Breast epithelium (tissue), 4 donors: ENCODE data around the gene SIK2. TPM values are rescaled to one million over a fixed set of nuclear protein-coding genes. Genes with fewer than 3 reads are reported as not detected.

ENCODE experiments used
- DNase-seq, 2 donors: peaks; one replicate each; pipeline ENCODE4 v3.0.0-alpha.2; 2019; ENCODE audit warnings: low spot score in 2 of 2
- H3K27ac ChIP-seq, 2 donors: fragments of 200-600 bp; sonication (generic) in 1 of 2; one replicate each; pipeline ENCODE4 v1.5.1; 2016 to 2019; ENCODE audit warnings: mild to moderate bottlenecking in 1 of 2
- H3K27me3 ChIP-seq, 2 donors: fragments of 200-600 bp; sonication (generic) in 1 of 2; one replicate each; pipeline versions ENCODE4 v1.5.1 to v1.6.0; 2017 to 2019; ENCODE audit warnings: control low read depth in 1 of 2, mild to moderate bottlenecking in 1 of 2
- H3K36me3 ChIP-seq: fragments of 200-600 bp; one replicate; pipeline ENCODE4 v1.5.1; 2019
- H3K4me1 ChIP-seq, 2 donors: fragments of 200-600 bp; sonication (generic); one replicate each; pipeline ENCODE4 v1.5.1; 2016 to 2019; ENCODE audit warnings: control low read depth in 1 of 2
- H3K4me3 ChIP-seq, 3 donors: fragments of 200-600 bp; sonication (generic); 1 replicate in 2 of 3; 2 replicates in 1 of 3; pipeline ENCODE4 v1.5.1; 2016 to 2019; ENCODE audit warnings: mild to moderate bottlenecking in 3 of 3, moderate library complexity in 2 of 3
- H3K9me3 ChIP-seq, 2 donors: fragments of 200-600 bp; sonication (generic) in 1 of 2; one replicate each; pipeline ENCODE4 v1.5.1; 2016 to 2019; ENCODE audit warnings: control low read depth in 1 of 2
- CTCF ChIP-seq, 3 donors: fragments of 450-650 bp; IDR thresholded peaks; one replicate each; pipeline ENCODE4 v1.5.1; 2016 to 2017; ENCODE audit warnings: antibody characterized with exemption in 3 of 3, mild to moderate bottlenecking in 3 of 3, moderate library complexity in 3 of 3
- POLR2A ChIP-seq: fragments of 450-650 bp; IDR thresholded peaks from one replicate; pipeline ENCODE4 v1.6.1; 2016; ENCODE audit warnings: antibody characterized with exemption, mild to moderate bottlenecking, moderate library complexity
- POLR2AphosphoS5 ChIP-seq, 3 donors: sonication (generic); formaldehyde crosslinking; IDR thresholded peaks; one replicate each; pipeline ENCODE4 v1.6.1; 2017; ENCODE audit warnings: antibody characterized with exemption in 3 of 3
- intact Hi-C: fragments of 100-400 bp; cut with DNase I; formaldehyde crosslinking; loops from one replicate; pipeline ENCODE4 v1.15.1; 2023; ENCODE audit warnings: low total_unique reads
- total RNA-seq, 3 donors: library from RNA; depleted of rRNA; stranded (reverse); fragments of >200 nt; gene quantifications; one replicate each; pipeline ENCODE4 v1.1.0, GENCODE V29; 2016

The SIK2 gene
- total RNA-seq, 3 donors from 2014 or later: 19.0 to 56.6 (median 30.7) TPM

- no peak overlapping the region for H3K27ac ChIP-seq
- no peak for DNase-seq
- no peaks in the 10 kb centered on the region for H3K36me3 ChIP-seq
- H3K27me3 ChIP-seq: no peaks in the 10 kb centered on the region
- H3K4me1 ChIP-seq: no peaks in the 10 kb centered on the region
- no peaks in the 10 kb centered on the region for H3K9me3 ChIP-seq
- intact Hi-C loops: no loop called here
- H3K4me3 ChIP-seq: no peak overlapping the region
- TF ChIP-seq POLR2A (no peak), CTCF (IDR thresholded peaks at IDR 0.05) (no peak), POLR2AphosphoS5 (IDR thresholded peaks at IDR 0.05) (no peak)
Measured at GRCh38 chr11:111699579-111700156, 97.4 kb downstream of the SIK2 start.

GRCh38 chr11:111700162-111700561, 97.9 kb downstream of the SIK2 start:
- H3K27ac ChIP-seq: no peak overlapping the region
- H3K4me3 ChIP-seq: no peak overlapping the region
- no peaks in the 10 kb centered on the region for H3K27me3 ChIP-seq
- no peaks in the 10 kb centered on the region for H3K9me3 ChIP-seq
- intact Hi-C loops: no loop called here
- no peaks in the 10 kb centered on the region for H3K4me1 ChIP-seq
- no peak for DNase-seq
- TF ChIP-seq POLR2AphosphoS5 (IDR thresholded peaks at IDR 0.05) (no peak), CTCF (IDR thresholded peaks at IDR 0.05) (no peak), POLR2A (no peak)
- H3K36me3 ChIP-seq: no peaks in the 10 kb centered on the region

GRCh38 chr11:111702623-111703022, 100.4 kb downstream of the SIK2 start:
- H3K4me1 ChIP-seq: no peaks in the 10 kb centered on the region
- TF ChIP-seq POLR2A: no peak
- H3K4me3 ChIP-seq: no peak overlapping the region
- H3K27me3 ChIP-seq: no peaks in the 10 kb centered on the region
- no peaks in the 10 kb centered on the region for H3K9me3 ChIP-seq
- no peak for DNase-seq
- no peaks in the 10 kb centered on the region for H3K36me3 ChIP-seq
- H3K27ac ChIP-seq: no peak overlapping the region
- intact Hi-C loops: no loop called here

- Histone ChIP-seq H3K9me3 (no peaks in the 10 kb centered on the region), H3K4me3 (no peak overlapping the region), H3K4me1 (no peaks in the 10 kb centered on the region), H3K36me3 (no peaks in the 10 kb centered on the region), H3K27ac (no peak overlapping the region), H3K27me3 (no peaks in the 10 kb centered on the region)
- TF ChIP-seq POLR2AphosphoS5 (IDR thresholded peaks at IDR 0.05): no peak
- TF ChIP-seq CTCF (IDR thresholded peaks at IDR 0.05): no peak
- TF ChIP-seq POLR2A: no peak
- DNase-seq: no peak
- intact Hi-C loops: no loop called here
Measured at GRCh38 chr11:111703576-111703975, 101.3 kb downstream of the SIK2 start.

GRCh38 chr11:111707039-111707690, 104.9 kb downstream of the SIK2 start:
- Histone ChIP-seq H3K9me3 (no peaks in the 10 kb centered on the region), H3K27ac (peak overlapping the region in 1 of 2 donors; percentile 14), H3K4me1 (no peaks in the 10 kb centered on the region), H3K4me3 (no peak overlapping the region), H3K36me3 (no peaks in the 10 kb centered on the region), H3K27me3 (no peaks in the 10 kb centered on the region)
- intact Hi-C loops: no loop called here
- TF ChIP-seq POLR2AphosphoS5 (IDR thresholded peaks at IDR 0.05) (peak in 1 of 3 donors; percentile 33), POLR2A (no peak), CTCF (IDR thresholded peaks at IDR 0.05) (no peak)
- DNase-seq: peak in 1 of 2 donors; percentile 43
